HG03520 (cell line): ENCODE results near the gene MLX.
"Not testable (repeated sequence)": the region's sequence is repeated elsewhere in the genome, so short reads cannot be mapped to it uniquely, and the experiment has no call there.

ENCODE experiments used
- ATAC-seq: cut with Tn5 transposase; IDR thresholded peaks from one replicate; pipeline ENCODE4 v1.9.1; 2021; ENCODE audit warnings: mild to moderate bottlenecking, moderate library complexity; ENCODE audit not compliant: unreplicated experiment

MLX gene

DNA sequence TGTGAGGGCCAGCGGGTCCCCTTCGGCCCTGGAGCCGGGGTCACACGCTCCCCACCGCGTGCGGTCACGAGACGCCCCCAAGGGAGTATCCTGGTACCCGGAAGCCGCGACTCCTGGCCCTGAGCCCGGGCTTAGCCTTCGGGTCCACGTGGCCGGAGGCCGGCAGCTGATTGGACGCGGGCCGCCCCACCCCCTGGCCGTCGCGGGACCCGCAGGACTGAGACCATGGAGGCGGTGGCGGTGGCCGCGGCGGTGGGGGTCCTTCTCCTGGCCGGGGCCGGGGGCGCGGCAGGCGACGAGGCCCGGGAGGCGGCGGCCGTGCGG, 30.9 kb upstream of the MLX start, which contains the start of gene NAGLU:
Gene NAGLU (plus strand): TSS at position 194 of the 324 bp plus-strand sequence. CDS start 32 bp downstream, at position 226.
- peak; percentile 80 for ATAC-seq

DNA sequence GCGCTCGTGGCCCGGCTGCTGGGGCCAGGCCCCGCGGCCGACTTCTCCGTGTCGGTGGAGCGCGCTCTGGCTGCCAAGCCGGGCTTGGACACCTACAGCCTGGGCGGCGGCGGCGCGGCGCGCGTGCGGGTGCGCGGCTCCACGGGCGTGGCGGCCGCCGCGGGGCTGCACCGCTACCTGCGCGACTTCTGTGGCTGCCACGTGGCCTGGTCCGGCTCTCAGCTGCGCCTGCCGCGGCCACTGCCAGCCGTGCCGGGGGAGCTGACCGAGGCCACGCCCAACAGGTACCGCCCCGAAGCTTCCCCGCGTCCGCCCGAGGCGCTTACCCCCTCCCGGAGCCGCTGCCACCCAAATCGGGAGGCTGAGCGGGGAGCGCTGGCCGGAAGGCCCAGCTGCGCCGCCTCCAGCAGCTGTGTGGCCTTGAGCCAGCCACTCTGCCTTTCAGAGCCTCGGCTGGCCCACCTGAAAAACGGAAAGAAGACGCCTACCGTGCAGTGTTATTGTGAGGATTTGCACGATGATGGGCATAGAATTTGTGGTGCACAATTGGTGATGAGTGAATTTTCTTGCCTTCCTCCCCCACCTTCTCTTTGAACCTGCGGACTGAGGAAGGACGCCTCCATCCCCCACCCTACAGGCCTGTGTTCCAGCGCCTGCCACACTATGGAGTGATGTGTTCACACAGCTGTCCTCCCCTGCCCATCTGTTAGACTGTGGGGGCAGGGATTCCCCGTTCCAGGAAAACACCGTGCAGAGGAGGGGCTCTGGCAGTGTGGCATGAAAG, 30.3 kb upstream of the MLX start:
- peak; percentile 47 for ATAC-seq

DNA sequence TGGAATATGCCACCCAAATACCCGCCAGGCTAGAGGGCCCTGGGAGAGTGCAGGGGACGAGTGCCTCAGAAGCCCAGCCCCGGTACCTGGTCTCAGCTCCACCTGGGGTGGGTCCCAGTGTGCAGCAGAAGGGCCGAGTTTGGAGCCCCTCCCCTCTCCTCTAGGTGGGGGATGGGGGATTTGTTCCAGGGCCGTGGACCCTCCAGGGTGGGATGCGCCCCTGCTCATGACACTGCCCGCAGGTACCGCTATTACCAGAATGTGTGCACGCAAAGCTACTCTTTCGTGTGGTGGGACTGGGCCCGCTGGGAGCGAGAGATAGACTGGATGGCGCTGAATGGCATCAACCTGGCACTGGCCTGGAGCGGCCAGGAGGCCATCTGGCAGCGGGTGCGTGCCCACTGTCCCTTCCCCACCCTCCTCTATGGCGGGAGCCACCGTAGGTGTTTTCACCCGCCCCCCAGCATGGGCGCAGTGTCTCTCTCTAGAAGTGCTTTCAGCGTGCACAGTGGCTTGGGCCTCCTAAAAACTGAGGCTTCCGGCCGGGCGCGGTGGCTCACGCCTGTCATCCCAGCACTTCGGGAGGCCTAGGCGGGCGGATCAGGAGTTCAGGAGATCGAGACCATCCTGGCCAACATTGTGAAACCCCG, 29.6 kb upstream of the MLX start:
- no peak for ATAC-seq

DNA sequence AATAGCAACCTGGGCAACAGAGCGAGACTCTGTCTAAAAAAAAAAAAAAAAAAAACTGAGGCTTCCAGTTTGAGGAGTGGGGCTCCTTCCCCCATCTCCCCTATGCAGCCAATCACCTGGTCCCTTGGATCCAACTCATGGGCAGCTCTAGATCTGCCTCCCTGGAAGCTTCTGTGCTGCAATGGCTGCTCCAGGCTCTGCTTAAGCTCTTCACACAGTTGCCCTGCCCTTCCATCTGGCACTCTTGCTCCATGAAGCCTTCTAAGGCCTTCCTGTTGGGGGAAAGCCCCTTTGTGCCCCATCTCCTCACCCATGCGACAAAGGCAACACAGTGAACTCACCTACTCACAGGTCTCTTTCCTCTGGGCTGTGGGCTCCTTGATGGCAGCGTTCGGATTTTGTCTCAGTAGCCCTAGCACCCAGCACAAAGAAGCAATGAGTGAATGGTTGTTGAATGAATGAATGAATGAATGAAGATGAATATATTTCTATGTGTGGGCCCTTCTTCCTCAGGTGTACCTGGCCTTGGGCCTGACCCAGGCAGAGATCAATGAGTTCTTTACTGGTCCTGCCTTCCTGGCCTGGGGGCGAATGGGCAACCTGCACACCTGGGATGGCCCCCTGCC, 29.0 kb upstream of the MLX start:
- no peak for ATAC-seq

DNA sequence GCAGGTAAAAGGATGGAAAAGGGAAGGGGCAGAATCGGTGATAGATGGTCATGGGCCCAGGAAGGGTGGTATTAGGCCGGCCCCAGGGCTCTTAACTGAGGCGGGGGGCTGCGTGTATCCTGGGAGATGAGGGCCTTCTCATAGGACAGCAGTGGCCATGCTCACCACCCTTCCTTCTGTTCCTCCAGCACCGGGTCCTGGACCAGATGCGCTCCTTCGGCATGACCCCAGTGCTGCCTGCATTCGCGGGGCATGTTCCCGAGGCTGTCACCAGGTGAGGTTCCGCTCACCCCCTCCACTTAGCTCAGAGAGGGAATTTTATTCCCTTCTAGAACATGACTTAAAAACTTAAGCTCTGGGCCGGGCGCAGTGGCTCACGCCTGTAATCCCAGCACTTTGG, 28.4 kb upstream of the MLX start:
- no peak for ATAC-seq

DNA sequence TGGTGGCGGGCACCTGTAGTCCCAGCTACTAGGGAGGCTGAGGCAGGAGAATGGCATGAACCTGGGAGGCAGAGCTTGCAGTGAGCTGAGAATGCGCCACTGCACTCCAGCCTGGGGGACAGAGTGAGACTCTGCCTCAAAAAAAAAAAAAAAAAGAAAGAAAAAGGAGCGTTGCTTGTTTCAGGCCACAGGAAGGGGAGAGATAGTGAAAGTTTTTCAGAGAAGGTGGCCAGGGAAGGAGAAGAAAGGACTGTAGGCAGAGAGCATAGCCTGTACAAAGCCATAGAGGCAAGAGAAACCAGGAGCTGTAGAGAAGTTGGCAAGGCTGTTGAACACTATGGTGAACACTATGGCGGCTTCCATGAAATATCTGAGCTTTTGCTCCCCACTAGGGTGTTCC, 26.3 kb upstream of the MLX start:
- not testable (repeated sequence) for ATAC-seq

DNA sequence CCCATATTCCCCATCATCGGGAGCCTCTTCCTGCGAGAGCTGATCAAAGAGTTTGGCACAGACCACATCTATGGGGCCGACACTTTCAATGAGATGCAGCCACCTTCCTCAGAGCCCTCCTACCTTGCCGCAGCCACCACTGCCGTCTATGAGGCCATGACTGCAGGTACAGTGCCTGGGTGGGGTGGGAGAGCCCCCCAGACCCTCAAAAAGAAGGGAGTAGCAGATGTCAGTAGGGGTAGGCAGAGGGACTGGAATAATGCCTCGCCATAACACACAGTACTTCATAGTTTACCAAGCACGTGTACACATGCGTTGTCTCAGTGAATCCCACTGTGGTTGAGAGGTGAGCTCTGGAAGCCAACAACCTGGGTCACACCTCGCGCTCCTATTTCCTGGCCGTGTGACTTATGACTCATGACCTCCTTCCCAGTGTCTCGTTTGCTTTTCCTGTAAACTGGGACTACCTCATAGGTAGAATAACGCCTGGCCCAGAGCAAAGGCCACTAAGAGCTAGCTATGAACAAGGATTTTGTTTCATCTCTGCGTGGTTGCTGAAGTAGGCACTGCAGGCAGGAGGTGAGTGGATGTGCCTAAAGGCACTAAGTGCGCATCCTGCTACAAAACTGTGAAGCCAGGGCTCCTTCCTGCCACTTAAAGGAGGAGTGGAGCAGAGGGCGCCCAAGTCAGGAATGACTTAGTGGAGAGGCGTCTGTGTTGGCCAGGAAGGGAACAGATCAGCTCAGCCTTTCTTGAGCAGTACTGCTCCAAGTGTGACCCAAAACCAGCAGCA, 25.7 kb upstream of the MLX start:
- ATAC-seq, result no peak

DNA sequence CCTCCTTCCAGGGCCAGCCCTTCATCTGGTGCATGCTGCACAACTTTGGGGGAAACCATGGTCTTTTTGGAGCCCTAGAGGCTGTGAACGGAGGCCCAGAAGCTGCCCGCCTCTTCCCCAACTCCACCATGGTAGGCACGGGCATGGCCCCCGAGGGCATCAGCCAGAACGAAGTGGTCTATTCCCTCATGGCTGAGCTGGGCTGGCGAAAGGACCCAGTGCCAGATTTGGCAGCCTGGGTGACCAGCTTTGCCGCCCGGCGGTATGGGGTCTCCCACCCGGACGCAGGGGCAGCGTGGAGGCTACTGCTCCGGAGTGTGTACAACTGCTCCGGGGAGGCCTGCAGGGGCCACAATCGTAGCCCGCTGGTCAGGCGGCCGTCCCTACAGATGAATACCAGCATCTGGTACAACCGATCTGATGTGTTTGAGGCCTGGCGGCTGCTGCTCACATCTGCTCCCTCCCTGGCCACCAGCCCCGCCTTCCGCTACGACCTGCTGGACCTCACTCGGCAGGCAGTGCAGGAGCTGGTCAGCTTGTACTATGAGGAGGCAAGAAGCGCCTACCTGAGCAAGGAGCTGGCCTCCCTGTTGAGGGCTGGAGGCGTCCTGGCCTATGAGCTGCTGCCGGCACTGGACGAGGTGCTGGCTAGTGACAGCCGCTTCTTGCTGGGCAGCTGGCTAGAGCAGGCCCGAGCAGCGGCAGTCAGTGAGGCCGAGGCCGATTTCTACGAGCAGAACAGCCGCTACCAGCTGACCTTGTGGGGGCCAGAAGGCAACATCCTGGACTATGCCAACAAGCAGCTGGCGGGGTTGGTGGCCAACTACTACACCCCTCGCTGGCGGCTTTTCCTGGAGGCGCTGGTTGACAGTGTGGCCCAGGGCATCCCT, 23.5 kb upstream of the MLX start:
- ATAC-seq, result no peak

DNA sequence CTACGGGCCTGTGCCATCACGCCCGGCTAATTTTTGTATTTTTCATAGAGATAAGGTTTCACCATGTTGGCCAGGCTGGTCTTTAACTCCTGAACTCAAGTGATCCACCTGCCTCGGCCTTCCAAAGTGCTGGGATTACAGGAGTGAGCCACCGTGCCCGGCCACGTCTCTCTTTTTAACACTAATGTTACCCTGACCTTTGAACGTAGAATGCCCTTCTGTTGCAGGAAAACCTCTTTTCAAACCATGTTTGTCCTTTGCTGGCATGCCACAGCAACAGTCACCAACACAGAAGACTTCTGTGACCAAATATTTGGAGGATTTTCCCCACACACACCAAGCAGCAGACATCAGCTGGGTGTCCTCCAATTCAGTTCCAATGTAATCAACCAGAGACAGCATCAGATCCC, 22.0 kb upstream of the MLX start:
- no peak for ATAC-seq

DNA sequence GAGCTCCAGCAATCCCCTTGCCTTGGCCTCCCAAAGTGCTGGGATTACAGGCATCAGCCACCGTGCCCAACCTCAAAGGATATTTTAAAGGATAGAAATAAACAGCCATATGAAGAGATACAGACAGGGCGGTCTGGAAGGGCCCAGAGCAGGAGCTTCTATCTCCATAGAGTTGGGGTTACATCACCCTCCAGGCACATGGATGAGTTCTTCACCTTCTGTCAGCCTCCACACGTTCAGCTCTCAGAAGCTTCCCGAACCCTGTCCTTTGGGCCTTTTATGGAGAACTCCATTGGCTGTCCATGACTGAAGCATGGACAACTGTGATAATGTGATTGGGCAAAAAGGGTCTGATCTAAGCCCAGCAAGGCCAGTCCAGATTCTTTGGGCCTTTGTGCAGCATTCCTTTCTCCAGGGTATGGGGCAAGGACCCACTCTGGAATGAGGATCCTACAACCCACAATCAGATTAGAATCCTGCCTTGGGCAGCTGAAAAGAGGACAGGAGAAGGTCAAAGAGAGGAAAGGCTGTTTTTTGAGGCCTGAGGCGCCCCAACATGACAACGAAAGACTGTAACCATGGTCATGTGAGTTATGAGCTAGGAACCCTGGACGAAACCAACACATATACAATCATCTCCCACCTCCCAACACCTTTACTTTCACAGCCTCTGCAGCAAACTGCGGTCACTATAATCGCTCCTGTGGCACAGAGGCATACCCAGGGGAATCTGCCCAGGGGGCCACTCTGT, 21.0 kb upstream of the MLX start:
- ATAC-seq, result not testable (repeated sequence)

DNA sequence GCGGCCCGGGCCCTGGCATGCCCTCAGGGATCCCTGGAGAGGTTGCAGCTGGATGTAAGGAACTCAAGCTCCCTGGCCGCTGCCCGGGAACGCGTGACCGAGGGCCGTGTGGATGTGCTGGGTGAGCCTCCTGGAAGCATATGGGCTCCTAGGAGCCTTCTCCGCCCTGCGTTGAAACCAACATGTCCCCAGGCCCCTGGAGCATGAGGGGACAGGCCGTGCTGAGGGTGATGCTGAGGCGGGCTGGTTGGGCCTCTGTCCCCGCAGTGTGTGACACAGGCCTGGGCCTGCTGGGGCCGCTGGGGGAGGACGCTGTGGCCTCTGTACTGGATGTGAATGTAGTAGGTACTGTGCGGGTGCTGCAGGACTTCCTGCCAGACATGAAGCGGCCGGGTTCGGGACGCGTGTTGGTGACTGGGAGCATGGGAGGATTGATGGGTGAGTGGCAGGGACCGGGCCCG, 19.9 kb upstream of the MLX start:
- no peak for ATAC-seq

DNA sequence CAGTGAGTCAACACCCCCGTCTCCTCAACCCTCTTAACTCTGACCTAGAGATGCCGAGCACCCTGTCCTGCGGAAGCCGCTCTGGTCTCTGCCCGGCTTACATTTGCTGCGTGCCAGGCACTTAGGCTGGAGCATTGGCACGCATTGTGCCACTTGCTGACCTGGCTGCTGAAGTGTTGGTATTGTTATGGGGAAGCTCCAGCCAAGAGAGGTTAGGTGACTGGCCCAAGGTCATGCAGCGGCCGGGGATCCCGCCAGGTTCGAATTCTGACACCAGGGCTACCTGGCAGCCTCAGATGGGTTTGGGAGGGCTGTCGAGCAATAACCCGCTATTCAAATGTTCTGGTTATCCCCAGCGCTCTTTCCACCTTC, 19.2 kb upstream of the MLX start:
- no peak for ATAC-seq

DNA sequence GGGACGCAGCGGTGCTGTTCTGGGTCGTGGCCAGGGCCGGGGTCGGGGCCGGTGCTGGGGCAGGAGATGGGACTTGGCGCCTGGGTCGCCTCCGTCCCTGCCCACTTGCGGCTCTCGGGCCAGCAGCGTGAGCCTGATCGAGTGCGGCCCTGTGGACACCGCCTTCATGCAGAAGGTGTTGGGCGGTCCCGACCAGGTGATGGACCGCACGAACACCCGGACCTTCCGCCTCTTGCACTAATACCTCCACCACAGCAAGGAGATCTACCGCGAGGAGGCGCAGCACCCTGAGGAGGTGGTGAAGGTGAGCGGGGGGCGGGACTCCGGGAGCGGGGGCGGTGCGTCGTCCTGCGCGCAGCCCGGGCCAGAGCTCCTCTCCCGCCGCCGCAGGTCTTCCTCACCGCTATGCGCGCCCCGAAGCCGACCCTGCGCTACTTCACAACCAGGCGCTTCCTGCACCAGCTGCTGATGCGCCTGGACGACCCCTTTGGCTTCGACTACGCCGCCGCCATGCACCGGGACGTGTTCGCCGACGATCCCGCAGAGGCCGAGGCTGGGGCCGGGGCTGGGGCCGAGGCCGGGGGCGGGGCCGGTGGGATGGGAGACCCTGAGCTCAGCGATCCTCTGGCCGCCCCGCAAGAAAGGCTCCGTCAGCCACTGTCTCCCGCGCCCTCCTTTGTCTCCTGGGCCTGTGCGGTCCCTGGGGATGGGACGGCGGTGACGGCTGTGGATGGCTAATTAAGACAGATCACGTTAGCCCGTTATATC, 18.6 kb upstream of the MLX start:
- peak; percentile 63 for ATAC-seq

DNA sequence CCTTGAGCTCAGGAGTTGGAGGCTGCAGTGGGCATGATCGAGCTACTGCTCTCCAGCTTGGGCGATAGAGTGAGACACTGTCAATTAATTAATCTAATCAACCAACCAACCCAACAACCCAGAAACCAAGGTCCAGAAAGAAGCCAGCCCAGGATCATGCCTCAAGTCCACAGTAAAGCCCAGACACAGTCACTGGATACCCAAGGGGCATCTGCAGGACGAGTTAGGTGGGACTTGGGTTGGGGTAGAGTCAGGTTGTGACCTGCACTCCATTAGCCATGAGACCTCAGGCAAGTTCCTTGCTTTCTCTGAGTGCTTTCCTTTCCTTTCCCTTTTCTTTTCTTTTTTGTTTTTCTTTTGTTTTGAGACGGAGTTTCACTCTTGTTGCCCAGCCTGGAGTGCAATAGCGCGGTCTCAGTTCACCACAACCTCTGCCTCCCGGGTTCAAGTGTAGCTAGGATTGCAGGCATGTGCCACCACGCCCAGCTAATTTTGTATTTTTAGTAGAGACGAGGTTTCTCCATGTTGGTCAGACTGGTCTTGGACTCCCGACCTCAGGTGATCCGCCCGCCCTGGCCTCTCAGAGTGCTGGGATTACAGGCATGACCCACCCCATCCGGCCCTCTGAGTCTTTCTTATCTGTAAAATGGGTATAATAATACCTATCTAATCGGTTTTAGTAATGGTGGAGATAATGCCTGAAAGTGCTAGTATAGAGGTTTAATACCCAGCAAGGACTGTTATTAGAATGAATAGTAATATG, 17.7 kb upstream of the MLX start:
- ATAC-seq, result no peak

DNA sequence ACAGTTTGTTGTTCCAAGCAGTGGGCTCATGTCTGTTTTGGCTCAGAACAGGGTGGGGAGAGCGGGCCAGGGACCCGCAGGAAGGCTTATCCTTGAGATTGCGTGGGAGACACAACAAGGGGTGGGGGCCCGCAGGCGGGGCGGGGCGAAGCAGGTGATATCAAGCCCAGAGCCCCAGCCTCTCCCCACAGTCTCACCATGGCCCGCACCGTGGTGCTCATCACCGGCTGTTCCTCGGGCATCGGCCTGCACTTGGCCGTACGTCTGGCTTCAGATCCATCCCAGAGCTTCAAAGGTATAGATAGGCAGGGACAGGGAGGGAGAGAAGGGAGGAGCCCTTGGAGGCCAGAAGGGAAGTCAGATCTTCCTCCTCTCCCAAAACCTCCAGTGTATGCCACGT, 14.2 kb upstream of the MLX start, which contains the start of gene HSD17B1:
Gene HSD17B1 (plus strand): TSS at position 188 of the 400 bp plus-strand sequence. CDS start 11 bp downstream, at position 199.
- not testable (repeated sequence) for ATAC-seq

DNA sequence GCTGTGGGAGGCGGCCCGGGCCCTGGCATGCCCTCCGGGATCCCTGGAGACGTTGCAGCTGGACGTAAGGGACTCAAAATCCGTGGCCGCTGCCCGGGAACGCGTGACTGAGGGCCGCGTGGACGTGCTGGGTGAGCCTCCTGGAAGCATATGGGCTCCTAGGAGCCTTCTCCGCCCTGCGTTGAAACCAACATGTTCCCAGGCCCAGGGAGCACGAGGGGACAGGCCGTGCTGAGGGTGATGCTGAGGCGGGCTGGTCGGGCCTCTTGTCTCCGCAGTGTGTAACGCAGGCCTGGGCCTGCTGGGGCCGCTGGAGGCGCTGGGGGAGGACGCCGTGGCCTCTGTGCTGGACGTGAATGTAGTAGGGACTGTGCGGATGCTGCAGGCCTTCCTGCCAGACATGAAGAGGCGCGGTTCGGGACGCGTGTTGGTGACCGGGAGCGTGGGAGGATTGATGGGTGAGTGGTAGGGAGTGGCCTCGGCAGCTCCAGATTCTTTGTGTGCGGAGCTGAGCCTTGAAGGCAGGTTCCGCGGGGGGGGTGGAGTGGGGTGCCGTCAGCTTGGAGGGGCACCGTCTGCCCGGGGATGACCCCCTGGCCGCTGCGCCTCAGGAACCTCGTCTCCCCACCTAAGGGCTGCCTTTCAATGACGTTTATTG, 13.6 kb upstream of the MLX start:
- no peak for ATAC-seq

DNA sequence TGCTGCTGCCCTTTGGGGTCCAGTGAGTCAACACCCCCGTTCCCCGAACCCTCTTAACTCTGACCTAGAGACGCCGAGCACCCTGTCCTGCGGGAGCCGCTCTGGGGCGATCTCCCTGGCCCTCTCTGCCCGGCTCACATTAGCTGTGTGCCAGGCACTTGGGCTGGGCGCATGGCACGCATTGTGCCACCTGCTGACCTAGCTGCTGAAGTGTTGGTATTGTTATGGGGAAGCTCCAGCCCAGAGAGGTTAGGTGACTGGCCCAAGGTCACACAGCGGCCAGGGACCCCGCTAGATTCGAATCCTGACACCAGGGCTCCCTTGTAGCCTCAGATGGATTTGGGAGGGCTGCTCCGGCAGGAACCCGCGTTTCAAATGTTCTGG, 13.0 kb upstream of the MLX start:
- no peak for ATAC-seq
